ENCODE measurements around the gene MGRN1.

GRCh38 chr16:4704913-4705312, 80.3 kb downstream of the MGRN1 start:
- TF ChIP-seq, protein P1, sequence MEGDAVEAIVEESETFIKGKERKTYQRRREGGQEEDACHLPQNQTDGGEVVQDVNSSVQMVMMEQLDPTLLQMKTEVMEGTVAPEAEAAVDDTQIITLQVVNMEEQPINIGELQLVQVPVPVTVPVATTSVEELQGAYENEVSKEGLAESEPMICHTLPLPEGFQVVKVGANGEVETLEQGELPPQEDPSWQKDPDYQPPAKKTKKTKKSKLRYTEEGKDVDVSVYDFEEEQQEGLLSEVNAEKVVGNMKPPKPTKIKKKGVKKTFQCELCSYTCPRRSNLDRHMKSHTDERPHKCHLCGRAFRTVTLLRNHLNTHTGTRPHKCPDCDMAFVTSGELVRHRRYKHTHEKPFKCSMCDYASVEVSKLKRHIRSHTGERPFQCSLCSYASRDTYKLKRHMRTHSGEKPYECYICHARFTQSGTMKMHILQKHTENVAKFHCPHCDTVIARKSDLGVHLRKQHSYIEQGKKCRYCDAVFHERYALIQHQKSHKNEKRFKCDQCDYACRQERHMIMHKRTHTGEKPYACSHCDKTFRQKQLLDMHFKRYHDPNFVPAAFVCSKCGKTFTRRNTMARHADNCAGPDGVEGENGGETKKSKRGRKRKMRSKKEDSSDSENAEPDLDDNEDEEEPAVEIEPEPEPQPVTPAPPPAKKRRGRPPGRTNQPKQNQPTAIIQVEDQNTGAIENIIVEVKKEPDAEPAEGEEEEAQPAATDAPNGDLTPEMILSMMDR (IDR thresholded peaks at IDR 0.05) = no peak
- no peak for TF ChIP-seq POLR2A (IDR thresholded peaks at IDR 0.05)
- no peak for TF ChIP-seq EP300 (IDR thresholded peaks at IDR 0.05; ENCODE audit: low read depth)
- no peak for TF ChIP-seq POLR2AphosphoS5 (IDR thresholded peaks at IDR 0.05)
